HG02870 (cell line): Measurements from ENCODE around the gene KRT6B.
"Not testable (repeated sequence)": the region's sequence is repeated elsewhere in the genome, so short reads cannot be mapped to it uniquely, and the experiment has no call there.

Experiments
- ATAC-seq: cut with Tn5 transposase; IDR thresholded peaks from one replicate; pipeline ENCODE4 v1.9.1; 2021; ENCODE audit warnings: mild to moderate bottlenecking, moderate library complexity; ENCODE audit not compliant: unreplicated experiment

The KRT6B gene

DNA sequence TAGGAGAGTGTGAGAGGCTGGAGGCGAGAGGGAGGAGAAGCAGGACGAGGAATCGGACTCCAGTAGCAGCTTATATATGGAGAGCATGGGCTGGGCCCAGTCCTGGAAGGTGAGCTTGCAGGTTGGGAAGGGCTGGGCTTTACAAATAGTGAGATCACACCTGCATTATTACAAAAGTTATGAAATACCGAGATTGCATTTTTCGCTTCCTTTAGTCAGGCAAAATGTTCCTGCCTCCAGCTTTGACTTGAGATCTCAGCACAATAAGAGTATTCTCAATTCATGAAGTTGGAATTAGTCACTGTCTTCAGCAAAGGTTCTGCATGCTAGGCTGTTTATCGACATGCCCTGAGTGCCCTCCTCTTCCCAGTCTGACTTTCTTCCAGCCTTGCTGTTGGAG lies at the start of gene KRT6B:
Gene KRT6B (minus strand): TSS at position 46 of the 400 bp plus-strand sequence. CDS start 68 bp downstream, outside the sequence.
- no peak for ATAC-seq

DNA sequence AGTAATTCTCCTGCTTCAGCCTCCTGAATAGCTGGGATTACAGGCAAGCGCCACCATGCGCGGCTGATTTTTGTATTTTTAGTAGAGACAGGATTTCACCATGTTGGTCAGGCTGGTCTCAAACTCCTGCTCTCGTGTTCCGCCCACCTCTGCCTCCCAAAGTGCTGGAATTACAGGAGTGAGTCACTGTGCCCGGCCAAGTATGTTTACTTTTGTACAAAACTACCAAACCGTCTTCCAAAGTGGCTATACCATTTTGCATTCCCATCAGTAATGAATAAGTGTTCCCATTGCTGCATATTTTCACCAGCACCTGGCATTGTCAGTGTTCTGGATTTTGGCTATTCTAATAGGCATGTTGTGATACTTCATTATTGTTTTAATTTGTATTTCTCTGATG lies 49.5 kb upstream of the KRT6B start:
- no peak for ATAC-seq

DNA sequence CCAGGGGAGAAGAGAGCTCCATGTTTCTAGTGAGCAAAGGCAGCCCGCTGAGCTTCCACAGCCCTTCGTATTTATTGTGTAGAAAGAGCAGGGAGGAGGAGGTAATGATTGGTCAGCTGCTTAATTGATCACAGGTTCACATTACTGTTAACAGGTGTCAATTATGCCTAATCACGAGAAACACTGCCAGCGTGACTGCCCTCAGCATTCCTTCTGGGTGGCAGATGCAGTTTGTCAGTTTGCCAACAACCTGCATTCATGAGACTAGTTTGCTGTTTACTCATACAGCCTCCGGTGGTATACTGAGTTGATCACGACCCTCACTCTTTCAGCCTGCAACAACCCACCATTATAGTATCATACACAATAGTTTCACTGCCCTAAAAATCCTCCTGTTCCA lies 48.6 kb upstream of the KRT6B start:
- ATAC-seq = not testable (repeated sequence)

- ATAC-seq = no peak
Measured at GRCh38 chr12:52499806-52500560, 48.0 kb upstream of the KRT6B start.

DNA sequence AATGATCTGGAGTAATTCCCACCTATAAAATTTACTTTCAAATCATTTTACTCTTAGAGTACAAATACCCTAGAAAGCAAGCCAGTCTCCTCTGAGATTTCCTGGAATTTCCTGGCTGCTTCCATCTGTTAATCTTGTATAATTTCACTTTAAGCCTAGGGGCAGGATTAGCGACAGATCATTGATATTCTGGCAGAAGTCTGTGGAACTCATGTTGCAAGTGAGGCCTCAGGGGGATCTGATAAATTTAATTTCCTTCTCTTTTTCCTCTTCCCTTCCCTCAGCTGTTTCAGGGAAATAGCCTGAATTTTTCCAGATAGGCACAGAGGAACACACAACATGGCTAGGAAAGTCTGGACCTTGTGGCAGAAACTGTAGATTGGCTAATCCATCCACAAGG lies 47.0 kb upstream of the KRT6B start:
- ATAC-seq = no peak

- no peak for ATAC-seq
Measured at GRCh38 chr12:52497975-52498374, 46.0 kb upstream of the KRT6B start.

- no peak for ATAC-seq
Measured at GRCh38 chr12:52496590-52497071, 44.7 kb upstream of the KRT6B start.

GRCh38 chr12:52496054-52496453 lies 44.1 kb upstream of the KRT6B start:
- ATAC-seq = no peak

GRCh38 chr12:52495389-52495788 lies 43.4 kb upstream of the KRT6B start:
- no peak for ATAC-seq

- ATAC-seq = no peak
Measured at GRCh38 chr12:52494518-52494917, 42.6 kb upstream of the KRT6B start.

GRCh38 chr12:52494100-52494499 lies 42.2 kb upstream of the KRT6B start:
- ATAC-seq = no peak

DNA sequence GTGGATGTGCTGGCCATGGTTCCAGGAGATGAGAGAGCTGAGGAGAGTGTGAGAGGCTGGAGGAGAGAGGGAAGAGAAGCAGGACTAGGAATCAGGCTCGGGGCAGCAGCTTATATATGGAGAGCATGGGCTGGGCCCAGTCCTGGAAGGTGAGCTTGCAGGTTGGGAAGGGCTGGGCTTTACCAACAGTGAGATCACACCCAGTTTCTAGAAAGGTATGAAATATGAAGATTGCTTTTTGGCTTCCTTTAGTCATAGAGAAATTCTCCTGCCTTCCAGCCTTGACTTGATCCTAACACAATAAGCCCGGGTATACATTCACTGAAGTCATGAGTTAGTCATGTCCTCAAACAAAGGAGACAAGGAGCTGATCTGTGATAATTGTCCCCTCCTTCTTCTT lies 41.2 kb upstream of the KRT6B start, which contains the start of gene KRT6A:
Gene KRT6A (minus strand): TSS at position 86 of the 400 bp plus-strand sequence. CDS start 69 bp downstream, at position 17.
- ATAC-seq = no peak

GRCh38 chr12:52492405-52492804 lies 40.5 kb upstream of the KRT6B start:
- not testable (repeated sequence) for ATAC-seq

- ATAC-seq = not testable (repeated sequence)
Measured at GRCh38 chr12:52491495-52491894, 39.5 kb upstream of the KRT6B start.

DNA sequence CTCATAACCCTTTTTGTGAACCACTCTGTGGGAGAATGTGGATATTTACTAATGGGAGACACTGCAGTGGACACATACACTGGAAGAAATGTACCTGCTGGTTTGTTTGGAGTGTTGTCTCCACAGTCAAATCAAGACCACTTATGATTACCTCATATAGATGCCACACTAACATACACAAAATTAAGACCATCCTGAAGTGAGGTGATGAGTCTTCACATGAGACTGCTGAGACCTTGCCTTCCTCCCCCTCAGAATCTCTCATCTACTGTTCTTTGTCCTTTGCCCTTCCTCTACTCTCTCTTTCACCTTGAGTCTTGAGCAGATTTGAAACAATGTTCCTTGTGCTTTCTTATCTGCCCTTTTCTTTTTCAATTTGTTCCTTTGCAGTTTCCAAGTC lies 36.8 kb upstream of the KRT6B start:
- ATAC-seq = no peak

GRCh38 chr12:52487744-52488443 lies 35.9 kb upstream of the KRT6B start:
- ATAC-seq = not testable (repeated sequence)

DNA sequence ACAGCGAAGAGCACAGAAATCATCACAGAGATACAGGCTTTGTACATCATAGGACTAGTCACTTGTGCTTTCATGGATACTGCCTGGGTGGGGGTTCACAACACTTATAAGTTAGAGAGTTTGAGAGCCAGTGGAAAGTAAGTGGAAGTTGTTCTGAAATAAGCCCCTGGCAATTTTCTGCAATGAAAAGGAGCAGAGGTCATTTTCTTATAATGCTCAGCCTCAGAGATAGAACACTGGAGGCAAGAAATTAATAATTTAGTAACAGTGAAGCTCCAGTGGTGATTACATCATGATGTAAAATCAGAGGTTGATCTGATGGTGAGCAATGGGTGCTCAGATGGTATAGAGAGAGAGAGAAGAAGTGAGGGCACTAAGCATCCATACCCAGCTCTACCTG lies 35.3 kb upstream of the KRT6B start:
- no peak for ATAC-seq

GRCh38 chr12:52486166-52487105 lies 34.5 kb upstream of the KRT6B start:
- no peak for ATAC-seq

DNA sequence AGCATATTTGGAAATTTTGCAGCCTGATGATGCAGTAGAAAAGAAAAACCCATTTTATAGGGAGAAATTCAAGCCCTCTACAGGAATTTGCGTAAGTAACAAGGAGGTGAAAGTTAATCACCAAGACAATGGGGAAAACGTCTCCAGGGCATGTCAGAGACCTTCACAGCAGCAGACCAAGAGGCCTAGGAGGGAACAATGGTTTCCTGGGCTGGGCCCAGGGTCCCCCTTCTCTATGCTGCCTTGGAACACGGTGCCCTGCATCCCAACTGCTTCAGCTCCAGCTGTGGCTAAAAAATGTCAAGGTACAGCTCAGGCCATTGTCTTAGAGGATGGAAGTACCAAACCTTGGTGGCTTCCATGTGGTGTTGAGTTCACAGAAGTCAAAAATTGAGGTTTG lies 28.1 kb upstream of the KRT6B start:
- ATAC-seq = no peak

DNA sequence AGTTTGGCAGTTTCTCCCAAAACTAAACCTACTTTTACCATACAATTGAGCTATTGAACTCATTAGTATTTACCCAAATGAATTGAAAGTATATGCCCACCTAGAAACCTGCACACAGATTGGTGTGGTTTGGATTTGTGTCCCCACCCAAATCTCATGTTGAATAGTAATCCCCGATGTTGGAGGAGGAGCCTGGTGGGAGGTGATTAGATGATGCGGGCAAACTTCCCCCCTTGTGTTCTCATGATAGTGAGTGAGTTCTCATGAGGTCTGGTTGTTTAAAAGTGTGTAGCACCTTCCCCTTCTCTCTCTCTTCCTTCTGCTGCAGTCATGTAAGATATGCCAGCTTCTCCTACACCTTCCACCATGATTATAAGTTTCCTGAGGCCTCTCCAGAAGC lies 25.7 kb upstream of the KRT6B start:
- ATAC-seq = no peak

- no peak for ATAC-seq
Measured at GRCh38 chr12:52474212-52474611, 22.3 kb upstream of the KRT6B start.
